HG02852 (cell line): ENCODE data around the gene RMND5B.
"Not testable (repeated sequence)": the region's sequence is repeated elsewhere in the genome, so short reads cannot be mapped to it uniquely, and the experiment has no call there.

Source experiments
- ATAC-seq: cut with Tn5 transposase; IDR thresholded peaks from one replicate; pipeline ENCODE4 v1.9.1; 2021; ENCODE audit warnings: mild to moderate bottlenecking, moderate library complexity; ENCODE audit not compliant: unreplicated experiment

The RMND5B gene

DNA sequence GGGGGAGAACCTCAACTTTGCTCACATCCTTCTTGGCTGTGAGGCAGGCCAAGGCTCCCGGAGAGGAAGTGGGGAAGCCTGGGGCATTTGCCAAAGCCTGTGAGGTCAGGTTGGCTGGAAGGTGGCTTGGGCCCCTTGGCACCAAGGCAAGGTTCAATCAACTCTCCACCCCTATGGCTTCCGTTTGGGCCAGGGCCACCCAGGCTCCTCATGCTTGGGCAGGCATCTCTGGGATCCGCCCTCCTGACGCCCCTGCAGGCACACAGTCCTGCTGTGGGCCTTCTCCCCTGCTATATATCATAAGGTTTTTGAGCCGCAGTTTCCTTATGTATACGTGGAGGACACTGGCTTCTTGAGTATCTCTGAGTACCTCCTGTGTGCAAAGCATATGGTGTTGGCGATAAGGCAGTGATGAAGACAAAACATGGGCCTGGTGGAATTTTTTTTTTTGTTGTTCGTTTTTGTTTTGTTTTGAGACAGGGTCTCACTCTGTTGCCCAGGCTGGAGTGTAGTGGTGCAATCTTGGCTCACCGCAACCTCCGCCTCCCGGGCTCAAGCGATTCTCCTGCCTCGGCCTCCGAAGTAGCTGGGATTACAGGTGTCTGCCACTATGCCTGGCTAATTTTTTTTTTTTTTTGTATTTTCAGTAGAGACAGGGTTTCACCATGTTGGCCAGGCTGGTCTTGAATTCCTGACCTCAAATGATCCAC is 3.4 kb upstream of the RMND5B start:
- ATAC-seq: not testable (repeated sequence)

GRCh38 chr5:178129296-178129695 is 1.5 kb upstream of the RMND5B start:
- no peak for ATAC-seq

DNA sequence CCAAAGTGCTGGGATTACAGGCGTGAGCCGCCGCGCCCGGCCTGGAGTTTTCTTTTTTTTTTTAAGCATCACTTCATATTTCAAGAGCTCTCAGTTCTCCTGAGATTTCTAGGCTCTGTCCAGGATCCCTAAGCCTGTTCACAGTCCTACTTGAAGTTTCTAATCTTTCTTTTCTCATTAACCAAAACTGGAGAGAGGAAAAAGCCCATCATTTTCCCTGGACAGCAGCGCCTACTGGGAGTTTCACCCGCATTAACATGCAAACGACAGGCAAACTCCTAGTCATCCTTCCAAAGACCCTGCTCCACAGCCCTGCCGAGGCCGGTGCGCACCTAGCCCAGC is 609 bp upstream of the RMND5B start:
- not testable (repeated sequence) for ATAC-seq

DNA sequence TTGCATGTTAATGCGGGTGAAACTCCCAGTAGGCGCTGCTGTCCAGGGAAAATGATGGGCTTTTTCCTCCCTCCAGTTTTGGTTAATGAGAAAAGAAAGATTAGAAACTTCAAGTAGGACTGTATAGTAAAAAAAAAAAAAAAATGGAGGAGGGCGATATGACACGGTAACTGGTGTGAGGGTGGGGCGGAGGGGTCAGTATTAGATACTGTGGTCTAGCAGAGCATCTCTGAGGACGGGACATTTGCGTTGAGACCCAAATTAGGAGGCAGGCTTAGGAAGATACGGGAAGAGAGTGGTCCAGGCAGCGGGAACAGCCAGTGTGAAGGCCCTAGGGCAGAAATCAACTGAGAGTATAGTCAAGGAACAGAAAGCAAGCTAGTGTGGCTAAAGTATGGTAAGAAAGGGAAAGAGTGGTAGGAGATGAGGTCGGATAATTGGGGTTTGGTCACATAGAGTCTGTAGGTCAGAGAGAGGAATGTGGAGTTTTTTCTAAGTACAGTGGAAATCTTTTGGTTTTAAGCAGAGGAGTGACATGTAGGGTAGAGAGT is 707 bp downstream of the RMND5B start:
- ATAC-seq: no peak

DNA sequence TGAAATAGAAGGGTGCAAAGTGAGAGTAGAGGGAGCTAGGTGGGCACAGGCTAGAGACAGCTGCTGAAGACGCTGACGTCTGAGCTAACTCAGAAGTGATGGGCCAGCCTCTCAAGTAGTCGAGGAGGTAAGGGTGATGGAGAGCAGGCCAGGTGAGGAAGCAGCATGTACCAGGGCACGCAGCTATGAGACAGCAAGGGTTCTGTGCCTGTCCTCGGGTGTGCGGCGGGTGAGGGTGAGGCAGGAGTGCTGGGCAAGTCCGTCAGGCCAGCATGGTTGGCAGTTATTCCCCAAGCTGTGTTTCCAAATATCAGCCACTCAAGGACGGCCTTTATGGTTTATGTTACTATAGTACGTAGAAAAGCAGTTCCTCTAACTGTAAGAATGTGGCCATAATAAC is 6.2 kb downstream of the RMND5B start:
- ATAC-seq: no peak

DNA sequence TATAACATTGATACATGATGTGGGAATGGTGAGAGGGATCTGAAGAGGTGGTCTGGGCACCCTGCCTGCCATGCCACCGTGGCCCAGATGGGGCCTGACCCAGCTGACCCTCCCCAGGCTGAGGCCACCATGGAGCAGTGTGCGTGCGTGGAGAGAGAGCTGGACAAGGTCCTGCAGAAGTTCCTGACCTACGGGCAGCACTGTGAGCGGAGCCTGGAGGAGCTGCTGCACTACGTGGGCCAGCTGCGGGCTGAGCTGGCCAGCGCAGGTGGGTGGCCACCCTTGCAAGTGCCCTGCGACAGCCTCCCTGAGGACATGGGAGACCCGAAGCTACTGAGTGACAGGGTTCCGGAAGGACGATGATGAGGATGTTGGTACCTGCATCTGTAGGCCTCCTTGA is 7.2 kb downstream of the RMND5B start:
- ATAC-seq: no peak

GRCh38 chr5:178141550-178141949 is 10.7 kb downstream of the RMND5B start:
- ATAC-seq: no peak

- no peak for ATAC-seq
Observed at GRCh38 chr5:178142642-178143041, 11.8 kb downstream of the RMND5B start.

DNA sequence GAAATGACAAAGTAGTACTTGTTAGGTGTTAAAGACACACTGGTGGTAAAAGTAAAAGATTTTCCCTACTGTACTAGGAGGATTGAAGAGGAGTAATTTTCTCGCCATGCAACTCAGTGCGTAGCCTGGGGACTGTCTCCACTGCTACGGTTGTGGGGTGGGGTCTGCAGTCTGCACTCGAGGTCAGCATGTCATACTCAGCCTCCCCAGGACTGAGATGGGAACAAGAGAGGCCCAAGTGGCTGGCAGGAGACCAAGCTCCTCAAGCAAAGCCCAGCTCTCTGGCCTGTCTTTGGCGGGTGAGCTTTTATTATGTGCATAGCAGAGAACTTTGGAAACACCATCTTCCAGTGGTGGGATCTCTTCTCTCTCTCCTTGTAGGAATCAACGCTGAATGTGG is 12.4 kb downstream of the RMND5B start:
- ATAC-seq: no peak

GRCh38 chr5:178143901-178144300 is 13.1 kb downstream of the RMND5B start:
- no peak for ATAC-seq

GRCh38 chr5:178145965-178146820 is 15.4 kb downstream of the RMND5B start:
- ATAC-seq: peak; percentile 45

GRCh38 chr5:178147406-178147805 is 16.6 kb downstream of the RMND5B start:
- no peak for ATAC-seq

DNA sequence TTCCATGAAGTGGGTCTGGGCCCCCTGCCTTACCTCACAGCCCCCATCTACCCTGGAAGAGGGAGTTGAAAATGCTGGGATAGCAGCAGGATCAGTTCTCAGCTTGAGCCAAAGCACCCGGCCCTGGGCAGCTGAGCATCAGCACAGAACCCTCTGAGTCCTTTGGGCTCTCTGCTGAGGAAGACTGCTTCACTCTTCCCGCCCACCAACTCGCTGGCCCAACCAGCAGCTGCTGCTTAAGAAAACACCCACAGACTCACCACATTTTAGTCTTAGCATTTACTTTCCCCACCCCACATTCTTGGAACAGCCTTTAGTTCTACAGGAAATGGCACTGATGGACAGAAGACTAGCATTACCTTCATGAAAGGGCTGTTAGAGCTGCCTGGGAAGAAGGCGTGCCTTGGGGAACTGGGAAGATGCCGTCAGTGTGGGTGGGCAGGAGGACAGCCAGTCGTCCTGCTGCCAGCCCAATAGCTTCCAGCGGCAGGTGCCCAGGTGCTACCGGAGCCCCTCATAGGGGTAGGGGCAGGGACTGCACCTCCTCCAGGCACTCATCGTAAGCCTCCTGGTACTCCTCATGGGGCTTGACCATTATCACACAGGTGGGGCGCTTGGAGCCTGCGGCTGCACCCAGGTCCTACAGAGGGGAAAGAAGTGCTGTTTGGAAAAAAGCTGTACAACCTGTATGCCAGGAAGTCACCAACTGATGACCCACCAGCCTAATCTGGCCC is 18.6 kb downstream of the RMND5B start:
- ATAC-seq: no peak

DNA sequence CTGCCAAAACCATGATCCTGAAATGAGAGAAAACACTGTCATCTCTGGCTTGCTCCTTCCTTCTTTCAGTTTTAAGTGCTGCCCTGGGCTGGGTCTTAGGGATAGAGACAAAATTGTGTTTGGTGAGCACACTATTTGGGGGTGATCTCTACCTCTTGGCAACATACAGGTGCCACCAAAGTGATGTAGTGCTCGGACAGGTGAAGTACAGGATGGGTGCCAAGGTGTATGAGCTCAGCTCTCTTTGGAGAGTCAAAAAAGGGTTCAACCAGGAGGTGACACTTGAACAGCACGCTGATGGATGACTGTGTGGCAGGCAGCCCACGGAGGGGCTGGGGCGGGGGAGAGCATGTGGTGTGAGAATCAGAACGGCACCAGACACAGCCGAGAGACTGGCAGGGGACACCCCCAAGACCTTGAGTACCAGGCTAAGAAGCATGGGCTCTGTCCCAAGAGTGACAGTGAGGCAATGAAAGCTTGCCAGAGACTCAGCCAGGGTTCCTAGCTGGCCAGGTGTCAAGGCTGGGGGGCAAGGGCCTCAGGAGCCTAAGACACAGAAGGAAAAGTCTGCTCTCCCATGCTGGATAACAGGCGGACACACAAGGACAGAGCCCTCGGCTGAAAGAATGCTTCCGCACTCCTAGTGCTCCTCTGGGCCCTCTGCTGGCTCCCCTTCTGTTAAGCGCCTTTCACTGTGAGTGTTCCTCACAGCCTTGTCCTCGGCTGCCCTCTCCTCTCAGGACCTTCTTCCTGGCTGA is 20.3 kb downstream of the RMND5B start:
- no peak for ATAC-seq

DNA sequence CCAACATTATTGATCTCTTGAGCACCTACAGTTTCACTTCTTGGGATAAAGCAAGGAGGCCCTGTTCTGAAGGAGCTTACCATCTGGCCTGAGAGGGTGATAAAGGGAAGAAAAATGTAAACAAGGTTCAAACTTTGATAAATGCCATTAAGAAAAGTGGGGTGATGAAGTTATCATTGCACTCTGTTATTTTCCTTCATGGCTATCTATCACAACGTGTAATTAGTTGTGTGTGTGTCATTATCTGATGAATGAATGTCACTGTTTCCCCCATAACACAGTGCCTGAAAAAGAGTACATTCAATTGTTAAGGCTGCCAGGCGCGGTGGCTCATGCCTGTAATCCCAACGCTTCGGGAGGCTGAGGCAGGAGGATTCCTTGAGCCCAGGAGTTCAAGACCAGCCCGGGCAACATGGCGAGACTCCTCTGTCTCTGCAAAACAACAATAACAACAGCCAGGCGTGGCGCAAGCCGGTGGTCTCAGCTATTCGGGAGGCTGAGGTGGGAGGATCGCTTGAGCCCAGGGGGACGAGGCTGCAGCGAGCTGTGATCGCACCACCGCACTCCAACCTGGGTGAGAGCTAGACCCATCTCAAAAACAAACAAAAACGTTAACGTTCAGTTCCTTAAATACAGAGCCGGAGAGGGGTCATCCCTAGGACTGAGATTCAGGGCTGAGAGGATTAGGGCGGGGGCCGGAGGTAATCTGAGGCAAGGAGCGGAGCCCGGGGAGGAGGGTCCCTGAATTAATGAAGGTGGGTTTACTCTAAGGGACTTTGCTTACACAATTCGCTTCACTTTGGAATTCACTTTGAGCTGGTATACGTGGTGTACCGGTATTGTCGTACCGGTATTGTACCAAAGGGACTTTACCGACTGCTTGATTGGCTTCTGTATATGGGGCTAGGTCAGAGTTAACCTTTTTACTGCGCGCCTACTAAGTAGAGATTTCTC is 22.0 kb downstream of the RMND5B start:
- no peak for ATAC-seq

GRCh38 chr5:178153530-178154340 is 22.9 kb downstream of the RMND5B start, which contains the start of gene NHP2:
Gene NHP2, minus strand, starts transcription at chr5:178153885. Its CDS starts 68 bp downstream, at chr5:178153817.
- peak; percentile 96 for ATAC-seq

DNA sequence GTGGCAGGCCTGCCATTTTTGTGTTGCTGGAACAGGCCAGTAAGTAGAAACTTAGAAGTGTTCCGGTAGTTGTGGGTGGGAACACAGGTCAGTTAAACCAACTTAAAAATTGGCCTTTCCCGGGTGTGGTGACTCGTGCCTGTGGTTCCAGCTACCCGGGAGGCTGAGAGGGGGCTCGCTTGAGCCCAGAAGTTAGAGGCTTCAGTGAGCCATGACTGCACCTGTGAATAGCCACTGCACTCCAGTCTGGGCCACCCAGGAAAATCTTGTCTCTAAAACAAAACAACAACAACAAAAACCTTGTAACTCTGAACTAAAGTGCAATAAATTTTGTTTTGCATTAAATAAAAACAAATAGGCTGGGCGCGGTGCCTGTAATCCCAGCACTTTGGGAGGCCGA is 24.3 kb downstream of the RMND5B start:
- ATAC-seq: no peak

GRCh38 chr5:178160176-178160575 is 29.4 kb downstream of the RMND5B start:
- no peak for ATAC-seq

DNA sequence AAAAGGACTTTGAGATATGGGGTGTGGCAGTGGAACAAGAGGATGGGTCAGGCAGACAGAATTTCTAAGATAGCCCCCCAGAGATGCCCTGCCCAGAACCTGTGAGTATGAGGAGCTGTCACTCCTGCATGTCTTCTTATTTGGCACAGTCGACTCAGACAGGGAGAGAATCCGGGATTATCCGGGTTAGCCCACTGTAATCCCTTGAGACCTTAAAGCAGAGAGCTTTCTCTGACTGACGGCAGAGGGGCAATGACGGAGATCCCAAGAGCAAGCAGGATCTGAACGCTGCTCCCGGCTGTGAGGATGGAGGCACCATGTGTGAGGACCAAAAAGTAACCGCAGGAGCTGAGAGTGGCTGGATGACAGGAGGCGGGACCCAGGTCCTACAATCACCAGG is 31.7 kb downstream of the RMND5B start:
- no peak for ATAC-seq
